GM18499 (cell line): ENCODE data around the gene HERC6.
"Not testable (repeated sequence)": the region's sequence is repeated elsewhere in the genome, so short reads cannot be mapped to it uniquely, and the experiment has no call there.

Source experiments
- ATAC-seq: cut with Tn5 transposase; IDR thresholded peaks from one replicate; pipeline ENCODE4 v1.9.1; 2021; ENCODE audit warnings: moderate number of reproducible peaks; ENCODE audit not compliant: insufficient read depth, unreplicated experiment

The HERC6 gene

DNA sequence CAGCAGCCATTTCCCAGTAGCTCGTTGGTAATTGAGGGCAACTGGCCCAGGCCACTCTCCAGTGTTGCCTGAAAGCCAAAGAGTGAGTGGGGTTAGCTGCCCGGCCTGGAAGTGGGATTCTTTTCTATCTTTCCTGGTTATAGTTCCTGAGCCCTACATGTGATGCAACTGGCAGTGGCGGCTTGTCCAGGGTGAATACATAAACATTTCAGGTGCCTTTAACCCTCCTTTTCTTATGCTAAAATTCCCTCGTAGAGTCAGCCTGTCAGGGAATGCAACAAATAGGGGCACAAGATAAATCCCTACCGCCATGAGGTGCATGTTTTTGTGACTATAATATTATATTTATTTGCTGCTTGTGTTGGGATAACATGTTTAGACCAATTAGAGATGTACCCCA lies 64.8 kb downstream of the HERC6 start:
- no peak for ATAC-seq

DNA sequence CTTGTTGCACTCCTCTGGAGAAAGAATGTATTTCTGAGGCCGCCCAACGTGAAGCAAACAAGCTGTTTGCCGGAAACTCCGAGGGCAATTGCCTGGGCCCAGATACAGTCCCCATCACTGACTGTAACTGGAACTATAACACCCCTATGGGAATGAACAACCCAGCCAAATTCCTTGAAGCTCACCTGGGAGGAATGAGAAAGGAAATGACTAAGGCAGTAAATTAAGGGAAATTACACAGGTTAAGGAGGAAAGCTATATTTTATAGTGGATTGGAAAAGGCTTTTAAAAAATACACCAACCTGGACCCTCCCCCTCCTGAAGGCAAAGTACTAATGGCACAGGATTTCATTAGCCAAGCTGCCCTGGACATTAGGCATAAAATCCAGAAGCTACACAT lies 66.6 kb downstream of the HERC6 start:
- ATAC-seq = no peak

DNA sequence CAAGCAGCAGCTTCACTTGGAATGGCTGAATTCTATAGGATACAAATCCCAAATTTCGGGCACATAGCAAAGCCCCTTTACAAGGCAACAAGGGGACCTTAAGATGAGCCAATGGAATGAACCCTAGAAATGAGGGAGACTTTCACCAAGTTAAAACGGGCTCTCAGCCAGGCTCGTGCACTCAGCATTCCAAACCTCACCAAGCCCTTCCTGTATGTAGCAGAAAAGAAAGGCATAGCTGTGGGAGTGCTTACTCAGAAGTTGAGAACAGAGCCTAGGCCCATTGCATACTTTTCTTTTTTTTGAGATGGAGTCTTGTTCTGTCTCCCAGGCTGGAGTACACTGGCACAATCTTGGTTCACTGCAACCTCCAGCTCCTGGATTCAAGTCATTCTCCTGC lies 67.5 kb downstream of the HERC6 start:
- ATAC-seq = no peak

DNA sequence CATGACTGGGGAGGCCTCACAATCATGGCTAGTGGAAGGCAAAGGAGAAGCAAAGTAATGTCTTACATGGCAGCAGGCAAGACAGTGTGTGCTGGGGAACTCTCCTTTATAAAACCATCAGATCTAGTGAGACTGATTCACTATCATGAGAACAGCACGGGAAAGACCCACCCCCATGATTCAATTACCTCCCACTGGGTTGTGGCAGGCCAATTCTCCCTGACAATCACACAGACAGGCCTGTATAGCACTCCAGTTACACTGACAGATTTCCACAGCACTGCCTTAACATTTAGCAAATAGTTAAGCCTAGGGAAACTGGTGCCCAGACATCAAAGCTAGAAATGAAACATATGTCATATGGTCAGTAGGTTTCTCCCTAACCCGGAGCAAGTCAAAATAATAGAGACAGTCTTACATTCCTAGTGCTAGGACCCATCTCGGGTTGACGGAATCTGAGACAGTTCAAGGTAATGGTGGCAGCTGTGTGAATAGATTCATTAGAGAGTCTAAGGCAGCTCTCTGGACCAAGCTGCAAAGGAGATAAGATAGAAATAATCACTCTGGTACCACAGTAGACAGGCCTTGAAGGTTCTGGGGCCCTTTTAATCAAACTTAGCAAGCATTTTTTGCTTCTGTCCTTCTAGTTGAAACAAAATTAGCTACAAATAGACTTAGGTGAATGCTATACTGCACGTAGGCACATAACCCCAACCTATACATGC lies 68.9 kb downstream of the HERC6 start:
- no peak for ATAC-seq

DNA sequence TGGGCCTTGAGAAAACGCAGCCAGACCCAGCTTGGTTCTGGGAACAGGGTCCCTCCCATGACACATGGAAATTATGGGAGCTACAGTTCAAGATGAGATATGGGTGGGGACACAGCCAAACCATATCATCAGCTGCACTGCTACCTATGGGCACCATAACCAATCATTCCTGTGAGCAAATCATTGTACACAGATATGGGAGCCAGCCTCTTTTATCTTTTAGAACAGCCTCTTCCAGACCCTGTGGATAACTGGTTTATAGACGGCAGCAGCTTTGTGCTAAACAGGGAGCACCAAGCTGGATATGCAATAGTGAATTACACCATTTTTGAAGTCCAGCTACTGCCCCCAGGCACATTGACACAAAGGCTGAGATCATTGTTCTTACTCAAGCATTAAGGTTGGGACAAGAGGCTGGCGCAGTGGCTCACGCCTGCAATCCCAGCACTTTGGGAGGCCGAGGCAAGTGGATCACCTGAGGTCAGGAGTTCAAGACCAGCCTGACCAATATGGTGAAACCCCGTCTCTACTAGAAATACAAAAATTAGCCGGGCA lies 69.6 kb downstream of the HERC6 start:
- not testable (repeated sequence) for ATAC-seq

DNA sequence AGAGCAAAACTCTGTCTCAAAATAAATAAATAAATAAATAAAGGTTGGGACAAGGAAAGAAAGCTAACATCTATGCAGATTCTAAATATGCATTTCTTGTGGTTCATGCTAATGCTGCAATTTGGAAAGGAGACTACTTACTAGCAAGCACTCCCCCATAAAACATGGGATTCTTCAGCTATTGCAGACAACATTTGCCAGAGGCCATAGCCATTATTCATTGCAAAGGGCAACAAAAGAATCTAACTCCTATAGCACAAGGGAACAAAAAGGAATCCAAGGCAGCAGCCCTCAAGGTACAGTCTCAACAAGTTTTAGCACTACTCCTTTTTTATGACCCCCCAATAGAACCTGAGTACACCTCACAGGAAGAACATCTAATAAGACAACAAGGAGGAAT lies 70.2 kb downstream of the HERC6 start:
- no peak for ATAC-seq

DNA sequence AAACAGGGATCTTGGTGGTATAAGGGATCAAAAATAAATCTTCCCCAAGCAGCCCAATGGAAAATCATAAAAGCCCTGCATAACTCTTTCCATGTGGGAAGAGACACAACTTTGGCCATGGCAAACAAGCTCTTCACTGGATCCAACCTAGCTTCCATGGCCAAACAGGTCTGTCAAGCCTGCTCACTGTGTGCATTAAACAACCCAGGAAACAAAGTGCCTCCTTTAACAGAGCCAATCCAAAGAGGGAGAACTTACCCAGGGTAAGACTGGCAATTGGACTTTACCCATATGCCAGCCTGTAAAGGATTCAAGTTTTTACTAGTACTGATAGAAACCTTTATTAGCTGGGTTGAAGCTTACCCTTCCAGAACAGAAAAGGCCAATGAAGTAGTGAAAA lies 70.6 kb downstream of the HERC6 start:
- ATAC-seq = no peak

DNA sequence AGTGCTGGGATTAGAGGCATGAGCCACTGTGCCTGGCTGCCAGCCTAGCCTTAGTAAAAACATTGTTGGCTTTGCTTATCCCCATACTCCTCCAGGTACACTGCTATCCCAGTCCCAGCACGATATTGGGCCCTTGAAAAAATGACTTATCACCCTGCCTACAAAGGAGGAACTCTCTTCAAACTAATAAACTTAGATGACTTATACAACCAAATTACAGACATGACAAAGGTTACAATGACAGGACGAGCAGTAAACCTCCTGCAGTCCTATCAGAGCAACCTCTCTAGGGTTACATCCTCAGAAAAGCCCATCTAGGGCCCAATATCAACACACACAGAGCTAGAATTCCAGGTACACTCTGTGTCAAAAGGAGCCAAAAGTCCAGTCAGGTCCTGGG lies 72.6 kb downstream of the HERC6 start:
- ATAC-seq = no peak

DNA sequence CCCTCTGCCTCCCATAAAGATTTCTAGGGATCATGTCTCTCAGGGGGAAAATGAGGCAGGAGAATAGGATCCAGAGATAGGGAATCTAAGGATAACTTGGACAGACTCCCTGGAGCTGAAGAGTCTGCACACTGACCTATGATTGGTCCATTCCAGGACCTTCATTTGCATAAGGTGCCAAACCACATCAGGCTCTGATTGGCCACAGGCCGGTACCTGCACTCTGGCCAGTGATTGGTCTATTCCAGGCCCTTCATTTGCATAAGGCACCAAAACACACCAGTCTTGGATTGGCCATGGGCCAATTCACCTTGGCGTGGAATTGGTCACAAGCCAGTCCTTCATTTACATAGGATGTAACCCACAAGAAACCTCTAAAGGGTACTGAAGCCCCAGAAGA lies 74.3 kb downstream of the HERC6 start:
- no peak for ATAC-seq

DNA sequence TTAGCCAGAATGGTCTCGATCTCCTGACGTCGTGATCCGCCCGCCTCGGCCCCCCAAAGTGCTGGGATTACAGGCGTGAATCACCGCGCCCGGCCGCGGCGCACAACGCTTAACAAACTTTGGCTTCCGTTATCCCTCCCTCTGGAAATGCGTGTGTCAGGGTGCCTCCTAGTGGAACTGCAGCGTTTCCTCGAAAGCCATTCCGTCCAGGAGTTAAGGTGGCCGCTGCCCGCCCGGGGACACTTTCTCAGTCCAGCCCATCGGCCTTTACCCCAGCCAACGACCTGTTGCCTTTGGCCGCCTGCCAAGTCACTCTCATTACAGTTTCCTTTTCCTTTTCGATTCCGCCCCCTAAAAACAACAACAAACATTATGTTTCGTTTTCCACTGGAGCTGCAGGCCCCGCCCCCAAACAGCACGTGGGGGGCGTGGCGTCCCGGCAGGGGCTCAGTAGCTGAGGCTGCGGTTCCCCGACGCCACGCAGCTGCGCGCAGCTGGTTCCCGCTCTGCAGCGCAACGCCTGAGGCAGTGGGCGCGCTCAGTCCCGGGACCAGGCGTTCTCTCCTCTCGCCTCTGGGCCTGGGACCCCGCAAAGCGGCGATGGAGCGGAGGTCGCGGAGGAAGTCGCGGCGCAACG lies 78.1 kb downstream of the HERC6 start, which contains the start of gene HERC5:
Gene HERC5 (plus strand): TSS at position 450 of the 637 bp plus-strand sequence. CDS start 151 bp downstream, at position 601.
- peak; percentile 86 for ATAC-seq

DNA sequence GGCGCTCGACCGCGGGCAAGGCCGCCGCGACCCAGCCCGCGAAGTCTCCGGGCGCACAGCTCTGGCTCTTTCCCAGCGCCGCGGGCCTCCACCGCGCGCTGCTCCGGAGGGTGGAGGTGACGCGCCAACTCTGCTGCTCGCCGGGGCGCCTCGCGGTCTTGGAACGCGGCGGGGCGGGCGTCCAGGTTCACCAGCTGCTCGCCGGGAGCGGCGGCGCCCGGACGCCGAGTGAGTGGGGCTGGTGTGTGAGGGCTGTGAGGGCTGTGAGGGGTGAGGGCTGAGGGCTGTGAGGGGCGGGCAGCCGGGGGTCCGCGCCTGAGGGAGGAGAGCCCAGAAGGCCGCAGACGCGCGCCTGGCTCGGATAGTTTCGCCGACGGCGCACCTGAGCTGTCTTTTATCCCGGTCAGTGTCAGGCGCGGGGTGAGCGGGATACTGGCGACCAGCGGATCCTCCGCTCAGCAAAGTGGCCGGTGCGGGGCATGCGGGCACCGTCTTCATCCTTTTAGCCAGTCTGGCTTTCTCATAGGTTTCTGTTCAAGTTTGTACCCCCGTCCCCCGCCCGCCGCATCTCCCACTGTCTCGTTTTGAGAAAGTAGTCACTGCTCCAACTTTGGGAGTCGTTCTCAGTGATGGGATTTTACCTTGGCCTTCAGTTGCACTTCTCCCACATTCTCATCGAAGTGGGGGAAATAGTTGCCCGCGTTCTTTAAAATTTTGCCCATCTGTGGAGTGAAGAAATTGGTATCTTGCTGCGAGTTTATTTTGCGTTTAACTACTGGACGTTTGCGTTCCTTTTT lies 78.9 kb downstream of the HERC6 start:
- ATAC-seq = peak; percentile 20

DNA sequence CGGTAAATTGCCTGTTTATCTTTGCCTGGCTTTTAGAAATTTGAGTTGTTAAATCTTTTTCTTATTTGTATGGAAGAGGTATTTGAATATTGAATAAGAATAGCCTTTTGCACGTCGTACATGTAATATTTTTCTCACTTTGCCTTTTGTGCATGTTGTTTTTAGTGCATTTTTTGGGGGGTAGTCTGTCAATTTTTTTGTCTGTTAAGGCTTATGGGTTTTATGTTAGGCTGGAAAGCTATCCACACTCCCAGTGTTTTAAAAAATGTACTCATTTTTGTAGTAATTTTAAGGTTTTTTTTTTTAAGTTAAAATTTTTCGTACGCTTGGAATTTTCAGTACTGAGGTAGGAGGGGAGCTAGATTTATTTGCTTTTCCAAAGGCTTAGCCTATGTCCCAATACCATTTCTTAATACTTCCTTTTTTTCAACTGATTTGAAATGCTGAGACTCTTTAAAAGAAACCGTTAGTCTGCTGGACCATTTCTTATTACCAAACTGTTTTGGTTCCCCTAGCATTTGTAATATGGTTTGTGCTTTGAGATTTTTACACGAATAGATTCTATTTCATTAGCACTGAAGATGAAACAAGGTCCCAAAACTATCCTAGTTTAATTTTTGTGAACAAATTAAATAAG lies 79.6 kb downstream of the HERC6 start:
- ATAC-seq = no peak

DNA sequence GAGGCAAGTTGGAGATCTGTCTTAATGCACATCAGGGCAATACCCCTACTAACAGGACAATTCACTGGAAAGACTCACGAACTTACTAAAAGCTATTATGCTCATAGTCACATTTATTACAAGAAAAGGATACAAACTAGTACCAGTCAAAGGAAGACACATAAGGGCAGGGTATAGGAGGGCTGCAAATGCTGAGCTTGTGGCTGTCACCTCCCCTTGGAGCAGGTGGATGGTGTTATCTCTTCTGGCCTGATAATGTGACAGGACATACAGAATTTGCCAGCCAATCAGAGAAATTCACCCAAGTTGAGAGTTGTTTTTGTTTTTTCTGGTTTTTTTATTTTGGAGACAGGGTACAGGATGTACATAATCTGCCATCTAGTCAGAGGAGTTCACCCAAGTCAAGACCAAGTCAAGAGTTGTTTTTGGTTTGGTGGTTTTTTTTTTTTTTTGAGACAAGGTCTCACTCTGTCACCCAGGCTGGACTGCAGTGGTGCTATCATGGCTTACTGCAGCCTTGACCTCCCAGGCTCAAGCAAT lies 87.1 kb downstream of the HERC6 start:
- ATAC-seq = no peak

DNA sequence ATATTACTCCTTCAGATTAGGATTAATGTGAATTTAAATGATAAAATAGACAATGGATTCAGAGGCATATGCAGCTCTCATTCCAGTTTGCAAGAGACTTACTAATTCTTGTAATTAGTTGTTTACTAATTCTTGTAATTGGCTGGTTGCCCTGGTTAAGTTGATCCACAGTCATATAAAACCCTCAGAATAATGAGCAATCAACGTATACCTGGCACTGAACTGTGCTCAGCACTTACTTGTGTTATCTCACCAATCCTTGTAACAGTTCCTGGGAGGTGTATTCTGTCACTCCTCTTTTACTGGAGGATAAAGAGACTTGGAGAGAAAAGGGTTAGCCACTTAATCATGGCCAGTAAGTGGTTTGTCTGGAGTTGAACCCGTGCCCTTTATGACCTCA lies 88.7 kb downstream of the HERC6 start:
- ATAC-seq = no peak

DNA sequence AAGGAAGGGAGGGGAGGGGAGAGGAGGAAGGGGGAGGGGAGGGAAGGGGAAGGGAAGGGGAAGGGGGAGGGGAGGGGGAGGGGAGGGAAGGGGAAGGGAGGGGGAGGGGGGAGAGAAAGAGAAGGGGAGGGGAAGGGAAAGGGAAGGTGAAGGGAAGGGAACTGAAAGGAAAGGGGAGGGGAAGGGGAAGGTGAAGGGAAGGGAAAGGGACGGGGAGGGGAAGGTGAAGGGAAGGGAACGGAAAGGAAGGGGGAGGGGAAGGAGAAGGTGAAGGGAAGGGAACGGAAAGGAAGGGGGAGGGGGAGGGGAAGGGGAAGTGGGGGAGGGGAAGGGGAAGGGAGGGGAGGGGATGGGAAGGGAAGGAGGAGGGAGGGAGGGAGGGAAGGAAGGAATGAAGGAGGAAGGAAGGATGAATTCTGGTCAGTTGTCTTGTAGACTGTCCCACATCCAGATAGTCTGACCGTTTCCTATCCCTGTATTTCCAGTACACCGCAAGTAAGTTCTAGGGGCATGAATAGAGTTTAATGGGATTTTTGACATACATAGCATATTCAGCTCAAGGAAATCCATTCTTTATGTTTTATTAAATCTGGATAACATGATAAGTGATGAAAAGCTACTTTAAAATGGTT lies 98.7 kb downstream of the HERC6 start:
- ATAC-seq = no peak

DNA sequence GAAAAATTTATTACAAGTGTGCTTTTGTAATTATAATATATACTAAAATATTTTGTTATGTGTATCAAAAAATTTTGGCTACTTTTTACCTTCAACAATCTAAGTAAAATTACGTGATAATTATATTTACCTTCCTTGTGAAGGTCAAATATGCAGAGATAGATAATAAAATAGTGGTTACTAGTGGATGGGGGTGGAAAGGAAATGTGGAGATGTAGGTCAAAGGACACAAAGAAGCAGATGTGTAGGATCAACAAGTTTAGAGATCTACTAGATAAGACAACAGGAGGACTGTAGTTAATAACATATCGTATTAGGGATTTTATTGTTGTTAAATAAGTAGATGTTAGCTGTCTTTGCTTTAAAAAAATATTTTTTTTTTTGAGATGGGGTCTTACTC lies 99.6 kb downstream of the HERC6 start:
- no peak for ATAC-seq

DNA sequence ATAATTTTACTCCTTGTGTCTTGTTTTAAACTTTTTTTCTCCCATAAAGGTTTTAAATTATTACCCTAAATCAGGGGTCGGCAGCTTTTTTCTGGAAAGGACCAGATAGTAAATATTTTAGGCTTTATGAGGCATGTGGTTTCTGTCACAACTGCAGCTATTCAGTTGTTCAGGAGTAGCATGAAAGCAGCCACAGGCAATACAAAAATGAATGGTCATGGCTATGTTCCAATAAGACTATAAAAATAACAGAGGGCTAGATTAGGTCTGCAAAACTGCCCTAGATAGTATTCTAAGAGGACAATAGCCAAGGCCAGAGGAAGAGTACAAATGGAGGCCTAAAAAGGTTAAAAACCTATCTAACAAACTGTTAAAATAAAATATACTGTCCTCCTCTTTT lies 102.9 kb downstream of the HERC6 start:
- ATAC-seq = no peak

DNA sequence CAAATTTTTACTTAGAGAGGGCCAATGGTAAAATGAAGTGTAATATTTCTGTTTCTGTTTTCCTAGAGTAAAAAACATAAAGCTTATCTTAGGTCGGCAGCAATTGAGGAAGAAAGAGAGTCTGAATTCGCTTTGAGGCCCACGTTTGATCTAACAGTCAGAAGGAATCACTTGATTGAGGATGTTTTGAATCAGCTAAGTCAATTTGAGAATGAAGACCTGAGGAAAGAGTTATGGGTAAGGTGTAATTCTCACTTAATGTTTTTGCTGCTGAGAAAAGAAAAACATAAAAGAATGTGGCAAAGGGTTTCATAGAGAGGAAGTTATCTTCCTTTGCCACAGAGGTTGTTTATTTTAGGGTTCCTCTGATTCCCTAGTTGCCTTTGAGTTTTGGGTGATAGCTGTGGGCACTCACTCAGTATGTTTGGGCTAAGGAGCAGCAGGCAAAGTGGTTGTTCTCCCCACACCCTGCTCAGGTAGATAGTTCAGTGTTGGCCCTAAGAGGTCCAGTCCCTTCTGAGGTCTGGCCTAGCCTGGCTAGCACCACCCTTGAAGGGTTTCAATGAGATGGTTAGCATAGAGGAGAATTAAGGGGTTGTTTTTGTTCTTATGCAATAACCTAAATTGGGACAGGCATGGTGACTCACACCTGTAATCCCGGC lies 110.6 kb downstream of the HERC6 start:
- no peak for ATAC-seq
